Hepatocyte (in vitro differentiated cells): ENCODE results near the gene RARA.
A peak's percentile ranks its signal among the peaks of the same experiment; 100 is the strongest.

ENCODE experiments used
- EZH2 ChIP-seq: fragments of 200-600 bp; sonication (generic); IDR thresholded peaks from 2 replicates; pipeline ENCODE4 v1.6.1; 2016; ENCODE audit warnings: antibody characterized with exemption, mild to moderate bottlenecking, borderline replicate concordance
- EZH2phosphoT487 ChIP-seq: fragments of 200-600 bp; sonication (generic); IDR thresholded peaks from one replicate; pipeline ENCODE4 v1.6.1; 2018; ENCODE audit warnings: antibody characterized with exemption, mild to moderate bottlenecking, low read depth, moderate library complexity; ENCODE audit not compliant: unreplicated experiment, severe bottlenecking
- TF ChIP-seq, protein P1 (sequence below): fragments of 200-600 bp; sonication (generic); IDR thresholded peaks from 2 replicates; pipeline ENCODE4 v1.5.1; 2016; ENCODE audit warnings: antibody characterized with exemption, mild to moderate bottlenecking; ENCODE audit not compliant: poor library complexity

DNA sequence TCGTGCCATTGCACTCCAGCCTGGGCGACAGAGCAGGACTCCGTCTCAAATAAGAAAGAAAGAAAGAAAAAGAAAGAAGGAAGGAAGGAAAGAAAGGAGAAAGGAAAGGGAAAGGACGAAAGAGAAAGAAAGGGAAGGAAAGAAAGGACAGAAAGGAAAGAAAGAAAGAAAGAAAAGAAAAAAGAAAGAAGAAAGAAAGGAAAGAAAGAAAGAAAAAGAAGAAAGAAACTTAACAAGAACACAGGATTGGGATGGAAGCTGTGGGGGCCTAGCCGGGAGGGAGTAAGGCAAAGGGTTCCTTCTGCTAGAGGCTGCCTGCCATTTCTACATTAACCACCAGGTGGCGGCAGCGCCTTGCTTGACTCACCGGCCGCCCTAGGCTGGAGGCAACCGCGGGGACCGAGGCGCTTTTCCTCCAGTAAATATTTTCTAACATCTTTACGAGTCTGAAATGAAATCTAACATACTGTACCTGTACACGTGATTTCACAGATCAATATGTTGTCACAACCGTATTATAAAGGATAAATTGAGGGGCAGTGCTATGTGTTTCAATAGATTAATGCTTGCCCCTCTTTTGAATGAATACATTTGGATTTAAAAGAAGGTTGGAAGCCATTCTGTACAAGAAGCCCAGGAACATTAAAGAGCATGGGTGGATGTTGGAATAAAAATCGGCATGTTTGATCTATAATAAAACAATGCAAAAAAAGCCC is 49.5 kb downstream of the RARA start:
- TF ChIP-seq, protein P1, sequence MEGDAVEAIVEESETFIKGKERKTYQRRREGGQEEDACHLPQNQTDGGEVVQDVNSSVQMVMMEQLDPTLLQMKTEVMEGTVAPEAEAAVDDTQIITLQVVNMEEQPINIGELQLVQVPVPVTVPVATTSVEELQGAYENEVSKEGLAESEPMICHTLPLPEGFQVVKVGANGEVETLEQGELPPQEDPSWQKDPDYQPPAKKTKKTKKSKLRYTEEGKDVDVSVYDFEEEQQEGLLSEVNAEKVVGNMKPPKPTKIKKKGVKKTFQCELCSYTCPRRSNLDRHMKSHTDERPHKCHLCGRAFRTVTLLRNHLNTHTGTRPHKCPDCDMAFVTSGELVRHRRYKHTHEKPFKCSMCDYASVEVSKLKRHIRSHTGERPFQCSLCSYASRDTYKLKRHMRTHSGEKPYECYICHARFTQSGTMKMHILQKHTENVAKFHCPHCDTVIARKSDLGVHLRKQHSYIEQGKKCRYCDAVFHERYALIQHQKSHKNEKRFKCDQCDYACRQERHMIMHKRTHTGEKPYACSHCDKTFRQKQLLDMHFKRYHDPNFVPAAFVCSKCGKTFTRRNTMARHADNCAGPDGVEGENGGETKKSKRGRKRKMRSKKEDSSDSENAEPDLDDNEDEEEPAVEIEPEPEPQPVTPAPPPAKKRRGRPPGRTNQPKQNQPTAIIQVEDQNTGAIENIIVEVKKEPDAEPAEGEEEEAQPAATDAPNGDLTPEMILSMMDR: peak; percentile 93
- TF ChIP-seq EZH2: no peak
- TF ChIP-seq EZH2phosphoT487: no peak
